Activated CD4-positive, alpha-beta T cell treated with anti-CD3 and anti-CD28 coated beads for 48 hours (primary cell): ENCODE data around the gene ZNRF3.

Experiments used
- DNase-seq: peaks from one replicate; pipeline ENCODE4 v3.0.0-alpha.2; 2020

Gene ZNRF3

DNA sequence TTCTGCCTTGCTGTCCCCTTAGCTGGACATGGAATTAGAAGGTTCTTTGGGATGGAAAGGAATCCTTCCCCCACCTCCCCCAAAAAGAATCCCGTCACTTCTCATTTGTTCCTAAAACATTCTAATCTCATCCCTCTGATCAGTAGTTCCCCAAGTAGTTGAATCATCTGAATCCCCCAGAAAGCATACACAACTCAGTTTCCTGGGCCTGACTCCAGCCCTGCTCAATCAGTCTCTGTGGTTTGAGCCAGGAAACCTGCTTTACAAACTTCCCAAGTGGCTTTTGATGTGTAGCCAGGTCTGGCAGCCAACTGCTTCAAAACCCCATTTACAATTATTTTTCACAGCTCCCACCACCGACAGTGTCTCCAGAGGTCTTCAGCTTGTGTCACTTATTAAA, 158.0 kb downstream of the ZNRF3 start:
- no peak for DNase-seq

- DNase-seq, result no peak
These were observed 160.7 kb downstream of the ZNRF3 start for GRCh38 chr22:29043906-29044575.

- DNase-seq, result no peak
These were observed 161.3 kb downstream of the ZNRF3 start for GRCh38 chr22:29044657-29045176.

GRCh38 chr22:29048822-29049654, 165.7 kb downstream of the ZNRF3 start:
- no peak for DNase-seq

DNA sequence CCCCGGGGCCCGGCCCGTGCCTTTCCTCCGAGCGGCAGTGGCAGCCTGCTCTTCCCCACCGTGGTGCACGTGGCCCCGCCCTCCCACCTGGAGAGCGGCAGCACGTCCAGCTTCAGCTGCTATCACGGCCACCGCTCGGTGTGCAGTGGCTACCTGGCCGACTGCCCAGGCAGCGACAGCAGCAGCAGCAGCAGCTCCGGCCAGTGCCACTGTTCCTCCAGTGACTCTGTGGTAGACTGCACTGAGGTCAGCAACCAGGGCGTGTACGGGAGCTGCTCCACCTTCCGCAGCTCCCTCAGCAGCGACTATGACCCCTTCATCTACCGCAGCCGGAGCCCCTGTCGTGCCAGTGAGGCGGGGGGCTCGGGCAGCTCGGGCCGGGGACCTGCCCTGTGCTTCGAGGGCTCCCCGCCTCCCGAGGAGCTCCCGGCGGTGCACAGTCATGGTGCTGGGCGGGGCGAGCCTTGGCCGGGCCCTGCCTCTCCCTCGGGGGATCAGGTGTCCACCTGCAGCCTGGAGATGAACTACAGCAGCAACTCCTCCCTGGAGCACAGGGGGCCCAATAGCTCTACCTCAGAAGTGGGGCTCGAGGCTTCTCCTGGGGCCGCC, 166.4 kb downstream of the ZNRF3 start:
- no peak for DNase-seq

GRCh38 chr22:29050457-29050856, 167.1 kb downstream of the ZNRF3 start:
- no peak for DNase-seq

DNA sequence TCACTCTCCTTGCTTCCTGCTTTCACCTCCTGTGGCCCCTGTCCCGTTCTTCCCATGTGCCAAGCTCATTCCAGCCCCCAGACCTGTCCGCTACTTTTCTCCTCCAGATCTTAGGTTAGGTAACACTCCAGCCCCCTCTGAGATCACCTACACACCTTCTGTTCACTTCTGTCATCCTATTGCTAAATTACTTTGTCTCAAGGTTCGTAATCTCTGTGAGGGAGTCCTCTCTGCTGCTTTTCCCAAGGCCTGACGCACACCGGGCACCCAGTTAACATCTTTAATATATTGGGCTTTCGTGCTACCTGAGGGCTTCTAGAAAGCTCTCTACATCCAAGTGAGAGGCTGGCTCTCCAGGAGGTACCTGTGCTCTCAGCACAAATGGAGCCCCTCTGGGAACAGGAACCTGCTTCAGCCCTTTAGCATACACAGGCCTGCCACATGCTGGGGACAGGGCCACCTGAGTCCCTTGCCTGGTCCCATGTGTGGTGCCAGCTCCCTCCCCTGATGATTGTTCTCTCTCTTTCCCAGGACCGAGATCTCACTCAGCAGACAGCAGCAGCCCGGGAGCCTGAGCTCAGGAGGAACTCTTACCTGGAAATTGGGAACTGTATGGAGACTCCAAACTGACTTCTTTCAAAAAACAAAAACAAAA, 169.8 kb downstream of the ZNRF3 start:
- no peak for DNase-seq

- DNase-seq, result no peak
These were observed 170.9 kb downstream of the ZNRF3 start for GRCh38 chr22:29054251-29054767.

GRCh38 chr22:29055192-29055830, 171.9 kb downstream of the ZNRF3 start:
- no peak for DNase-seq

GRCh38 chr22:29056472-29056871, 173.1 kb downstream of the ZNRF3 start:
- no peak for DNase-seq

GRCh38 chr22:29060251-29060869, 177.0 kb downstream of the ZNRF3 start:
- DNase-seq, result no peak

DNA sequence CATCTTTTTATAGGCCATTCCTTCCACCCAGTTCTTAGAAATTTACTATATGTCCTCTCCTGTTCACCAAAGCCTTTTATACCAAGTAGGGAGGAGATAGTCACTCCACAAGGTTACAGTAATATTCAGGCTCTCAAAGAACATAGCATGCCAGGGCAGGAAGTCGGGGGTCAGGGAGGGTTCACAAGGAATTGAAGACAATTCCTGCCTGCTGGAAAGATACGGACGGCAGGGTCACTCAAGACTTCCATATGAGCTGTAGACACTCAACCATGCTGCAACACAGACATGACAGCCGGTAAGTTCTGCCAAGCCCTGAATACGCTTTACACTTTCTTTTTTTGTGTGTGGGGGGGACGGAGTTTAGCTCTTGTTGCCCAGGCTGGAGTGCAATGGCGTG, 177.6 kb downstream of the ZNRF3 start:
- DNase-seq, result no peak

DNA sequence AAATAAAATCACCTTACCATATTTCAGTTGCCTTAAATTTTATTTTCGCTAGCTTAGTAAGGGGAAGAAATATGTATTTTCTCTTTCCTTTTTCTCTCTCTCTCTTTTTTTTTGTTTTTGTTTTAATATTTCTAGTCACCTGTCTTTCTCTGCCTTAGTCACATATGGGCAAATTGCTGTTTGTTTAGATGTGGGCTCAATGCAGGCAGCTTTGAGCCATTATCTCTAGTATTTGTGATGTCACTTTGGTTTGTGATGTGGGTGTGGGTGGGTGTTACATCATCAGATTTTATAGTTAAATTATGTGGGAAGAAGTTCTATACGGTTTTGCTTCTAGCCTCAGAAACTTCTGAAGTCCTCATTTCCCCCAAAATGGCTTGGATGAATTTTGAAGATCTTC, 178.4 kb downstream of the ZNRF3 start, which contains the start of gene C22orf31:
C22orf31 (minus strand) TSS at position 59 of the 400 bp plus-strand sequence; CDS start at position 20, 39 bp downstream.
- no peak for DNase-seq

- DNase-seq, result no peak
These were observed 179.0 kb downstream of the ZNRF3 start for GRCh38 chr22:29062286-29062821.

DNA sequence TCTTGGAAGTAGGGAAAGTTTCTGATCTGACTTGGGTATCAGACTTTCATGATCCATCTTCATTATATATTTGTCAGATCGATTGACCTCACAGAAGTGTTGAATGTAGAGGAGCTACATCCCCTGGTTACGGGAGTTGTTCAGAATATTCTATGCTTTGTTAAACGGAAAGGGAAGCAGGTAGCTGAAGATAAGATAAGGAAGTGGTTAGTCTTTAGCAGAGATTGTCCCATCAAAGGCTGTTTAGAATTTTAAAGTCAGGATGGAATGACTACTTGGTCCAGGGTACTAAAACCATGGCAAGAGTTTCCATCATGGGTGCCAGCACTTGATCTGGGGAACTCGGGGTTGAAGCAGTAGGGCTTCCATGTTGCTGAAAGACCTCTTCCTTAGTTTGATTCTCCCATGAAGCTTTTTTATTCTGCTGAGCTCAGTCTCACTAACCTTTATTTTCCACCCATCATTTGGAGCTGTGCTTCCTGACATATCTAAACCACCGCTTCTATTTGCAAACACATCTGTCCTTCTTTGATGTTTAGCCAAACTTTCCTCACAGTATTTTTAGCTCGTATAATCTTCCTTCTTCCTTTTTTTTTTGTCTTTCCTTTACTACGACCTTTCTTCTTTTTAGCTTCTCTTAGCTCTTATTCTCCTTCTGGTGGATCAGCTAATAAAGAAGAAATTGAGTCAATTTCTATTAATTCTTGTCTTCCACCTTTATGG, 182.3 kb downstream of the ZNRF3 start:
- no peak for DNase-seq

GRCh38 chr22:29069463-29069862, 186.1 kb downstream of the ZNRF3 start:
- DNase-seq, result no peak

DNA sequence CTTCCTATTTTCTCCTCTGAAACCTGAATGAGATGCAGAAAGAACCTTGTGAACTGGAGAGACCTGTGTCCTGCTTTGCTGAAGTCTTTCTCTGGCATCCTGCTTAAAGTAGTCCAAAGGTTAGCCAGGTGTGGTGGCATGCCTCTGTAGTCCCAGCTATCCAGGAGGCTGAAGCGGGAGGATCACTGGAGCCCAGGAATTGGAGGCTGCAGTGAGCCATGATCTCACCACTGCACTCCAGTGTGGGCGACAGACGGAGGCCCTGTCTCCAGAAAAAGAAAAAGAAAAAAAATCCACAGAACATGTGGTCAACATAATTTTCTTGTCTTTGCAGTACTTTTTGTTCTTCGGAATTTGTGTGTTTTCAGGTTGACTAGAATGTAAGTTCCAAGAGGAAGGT, 187.1 kb downstream of the ZNRF3 start:
- no peak for DNase-seq

DNA sequence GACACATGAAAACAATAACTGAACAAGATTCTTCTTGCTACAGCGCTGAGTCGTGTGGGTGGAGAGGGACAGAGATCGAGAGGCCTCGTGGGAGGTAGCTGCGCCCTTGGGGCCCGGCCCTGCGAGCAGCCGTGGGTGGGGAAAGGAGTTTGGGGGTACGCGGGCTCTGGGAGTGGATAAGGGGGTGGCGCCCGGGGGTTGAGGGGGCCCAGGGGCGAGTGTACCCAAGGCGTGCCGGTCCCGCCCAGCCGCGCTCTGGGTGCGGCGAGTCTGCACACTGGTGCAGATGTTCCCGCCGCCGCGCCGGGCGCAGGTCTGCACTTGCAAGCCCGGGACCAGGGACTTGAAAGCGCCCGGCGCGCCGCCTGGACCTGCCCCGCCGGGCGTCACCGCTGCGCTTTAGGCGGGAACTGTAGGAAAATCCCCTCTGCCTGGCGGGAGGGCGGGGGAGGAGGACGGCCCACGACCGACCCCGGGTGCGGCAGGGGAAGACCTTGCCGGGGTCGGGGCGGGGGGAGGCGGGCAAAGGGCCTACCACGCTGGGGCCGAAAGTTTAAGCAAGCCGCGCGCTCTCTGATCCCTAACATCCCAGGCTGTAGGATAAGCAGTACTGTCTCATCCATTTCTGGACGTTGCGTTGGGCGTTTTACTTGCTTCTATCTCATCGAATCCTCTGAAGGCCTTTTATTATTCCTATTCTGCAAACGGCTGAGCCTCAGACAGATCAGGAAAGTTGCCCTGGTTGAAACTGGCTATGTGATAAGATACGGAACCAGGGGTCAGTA, 188.1 kb downstream of the ZNRF3 start:
- DNase-seq, result peak; percentile 56

DNA sequence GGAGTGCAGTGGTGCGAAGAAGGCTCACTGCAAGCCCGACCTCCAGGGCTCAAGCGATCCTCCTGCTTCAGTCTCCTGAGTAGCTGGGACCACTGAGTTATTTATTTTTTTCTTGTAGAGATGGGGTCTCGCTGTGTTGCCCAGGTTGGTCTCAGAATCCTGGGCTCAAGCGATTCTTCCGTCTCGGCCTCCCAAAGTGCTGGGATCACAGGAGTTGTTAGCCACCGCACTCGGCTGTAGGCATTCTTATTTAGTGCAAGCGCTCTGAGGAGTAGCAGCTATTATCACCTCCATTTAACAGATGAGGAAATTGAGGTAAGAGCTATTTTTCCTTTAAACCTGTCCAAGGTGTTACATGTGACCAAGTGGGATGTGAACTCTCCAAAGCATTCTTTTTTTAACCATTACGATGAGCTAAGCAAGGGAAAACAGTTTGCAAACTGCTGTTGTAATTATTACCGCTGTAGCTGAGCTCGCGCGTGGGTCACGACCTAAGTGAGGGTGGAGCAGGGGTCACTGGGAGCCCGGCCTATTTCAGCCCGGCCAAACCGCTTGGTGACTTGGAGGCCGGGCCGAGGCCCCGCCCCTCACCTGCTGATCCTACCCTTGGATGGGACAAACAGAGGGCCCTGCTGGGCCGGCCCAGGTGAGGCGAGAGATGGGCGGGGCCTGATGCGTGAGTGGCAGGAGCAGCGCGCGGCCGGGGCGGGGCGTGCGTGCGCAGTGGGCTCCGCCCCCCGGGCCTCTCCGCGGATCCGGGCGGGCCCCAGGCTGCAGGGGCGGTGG, 189.0 kb downstream of the ZNRF3 start:
- peak; percentile 89 for DNase-seq
